ENCODE results near the gene CEP57. TPM values are rescaled to one million over a fixed set of nuclear protein-coding genes. Genes with fewer than 3 reads are reported as not detected.

CEP57 gene
- polyA plus RNA-seq, 3 donors: 13.1 to 24.9 (median 14.9) TPM

DNA sequence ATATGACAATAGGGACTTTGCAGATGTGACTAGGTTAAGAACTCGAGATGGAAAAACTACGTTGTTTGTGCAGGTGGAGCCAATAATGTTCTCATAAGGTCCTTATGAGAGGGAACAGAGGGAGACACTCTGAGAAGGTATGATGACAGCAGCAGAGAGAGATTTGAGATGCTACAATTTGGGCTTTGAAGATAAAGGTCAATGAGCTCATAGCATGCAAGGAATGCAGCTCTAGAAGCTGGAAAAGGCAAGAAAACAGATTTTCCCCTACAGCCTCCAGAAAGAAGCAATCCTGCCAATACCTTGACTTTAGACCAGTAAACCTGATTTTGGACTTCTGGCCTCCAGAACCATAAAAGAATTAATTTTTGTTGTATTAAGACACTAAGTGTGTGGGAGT lies 21.8 kb upstream of the CEP57 start:
- TF ChIP-seq, protein P1, sequence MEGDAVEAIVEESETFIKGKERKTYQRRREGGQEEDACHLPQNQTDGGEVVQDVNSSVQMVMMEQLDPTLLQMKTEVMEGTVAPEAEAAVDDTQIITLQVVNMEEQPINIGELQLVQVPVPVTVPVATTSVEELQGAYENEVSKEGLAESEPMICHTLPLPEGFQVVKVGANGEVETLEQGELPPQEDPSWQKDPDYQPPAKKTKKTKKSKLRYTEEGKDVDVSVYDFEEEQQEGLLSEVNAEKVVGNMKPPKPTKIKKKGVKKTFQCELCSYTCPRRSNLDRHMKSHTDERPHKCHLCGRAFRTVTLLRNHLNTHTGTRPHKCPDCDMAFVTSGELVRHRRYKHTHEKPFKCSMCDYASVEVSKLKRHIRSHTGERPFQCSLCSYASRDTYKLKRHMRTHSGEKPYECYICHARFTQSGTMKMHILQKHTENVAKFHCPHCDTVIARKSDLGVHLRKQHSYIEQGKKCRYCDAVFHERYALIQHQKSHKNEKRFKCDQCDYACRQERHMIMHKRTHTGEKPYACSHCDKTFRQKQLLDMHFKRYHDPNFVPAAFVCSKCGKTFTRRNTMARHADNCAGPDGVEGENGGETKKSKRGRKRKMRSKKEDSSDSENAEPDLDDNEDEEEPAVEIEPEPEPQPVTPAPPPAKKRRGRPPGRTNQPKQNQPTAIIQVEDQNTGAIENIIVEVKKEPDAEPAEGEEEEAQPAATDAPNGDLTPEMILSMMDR (IDR thresholded peaks at IDR 0.05): no peak
- 100% methylated on average over 2 of the region's 2 CpGs for WGBS (ENCODE audit: insufficient coverage)

DNA sequence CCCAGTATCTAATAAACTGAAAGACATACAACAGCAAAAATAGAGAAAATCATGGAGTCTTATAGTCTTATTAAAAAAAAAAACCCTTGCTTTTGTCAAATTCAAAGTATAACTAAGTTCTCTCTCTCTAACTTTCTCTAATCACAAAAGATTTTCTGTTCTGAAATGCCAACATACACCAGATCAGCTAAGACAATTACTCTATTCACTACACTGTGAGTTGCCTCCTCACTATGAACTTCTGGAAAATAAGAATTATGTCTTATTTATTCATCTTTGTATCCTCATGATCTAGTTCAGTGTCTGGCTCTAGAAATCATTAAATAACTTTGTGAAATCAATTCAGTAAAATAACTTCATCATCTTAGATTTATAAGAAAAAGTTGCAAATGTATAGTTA lies 13.4 kb upstream of the CEP57 start:
- H3K36me3 ChIP-seq (replicated peaks in 1 of 2; ENCODE audit: control insufficient read depth in 1 of 2, insufficient read depth in 2 of 2, low read length in 2 of 2): peaks cover 97% of the 10 kb centered on the region in 2 donors
- H3K4me3 ChIP-seq (replicated peaks in 1 of 3; ENCODE audit: low read depth in 2 of 3, low read length in 3 of 3): no peak overlapping the region
- no peaks in the 10 kb centered on the region for H4K20me1 ChIP-seq (ENCODE audit: insufficient read depth, low read length)
- no peak overlapping the region for H3K4me3 Mint-ChIP-seq
- H3K27ac Mint-ChIP-seq: no peak overlapping the region
- peaks cover 79 to 83% of the 10 kb centered on the region in 2 donors for H3K36me3 Mint-ChIP-seq
- H3K79me2 ChIP-seq (ENCODE audit: insufficient read depth, low read length): peaks cover 5% of the 10 kb centered on the region
- no peaks in the 10 kb centered on the region for H3K9me3 Mint-ChIP-seq
- no peaks in the 10 kb centered on the region for H3K4me1 ChIP-seq (ENCODE audit: control insufficient read depth in 1 of 2, insufficient read depth in 2 of 2, low read length in 2 of 2)
- H3K9ac ChIP-seq (ENCODE audit: insufficient read depth, low read length, poor library complexity, severe bottlenecking): no peak overlapping the region
- H2AFZ ChIP-seq (ENCODE audit: insufficient read depth, low read depth, low read length, poor library complexity, severe bottlenecking): no peak overlapping the region
- TF ChIP-seq, protein P1 (IDR thresholded peaks at IDR 0.05): no peak
- no peaks in the 10 kb centered on the region for H3K9me3 ChIP-seq (replicated peaks in 1 of 2; ENCODE audit: control insufficient read depth in 1 of 2, insufficient read depth in 1 of 2, low read length in 2 of 2)
- DNase-seq: no peak
- H3K27me3 ChIP-seq (ENCODE audit: control insufficient read depth in 2 of 2, insufficient read depth in 2 of 2, low read length in 2 of 2): no peaks in the 10 kb centered on the region
- H3K4me2 ChIP-seq (replicated peaks; ENCODE audit: extremely low read depth, low read length, poor library complexity, severe bottlenecking): no peak overlapping the region
- H3K27me3 Mint-ChIP-seq (ENCODE audit: low read depth in 3 of 3): no peaks in the 10 kb centered on the region
- intact Hi-C loops (cut with micrococcal nuclease): no loop called here
- no peak overlapping the region for H3K27ac ChIP-seq (ENCODE audit: low read depth in 1 of 2, low read length in 2 of 2)
- no peaks in the 10 kb centered on the region for H3K4me1 Mint-ChIP-seq

More for the DNA sequence above, 21.8 kb upstream of the CEP57 start:
- Mint-ChIP-seq H3K9me3 (no peaks in the 10 kb centered on the region), H3K27me3 (ENCODE audit: low read depth in 3 of 3) (no peaks in the 10 kb centered on the region), H3K4me3 (no peak overlapping the region), H3K4me1 (peaks cover 17% of the 10 kb centered on the region), H3K36me3 (peaks cover 23 to 35% of the 10 kb centered on the region in 2 donors), H3K27ac (no peak overlapping the region)
- Histone ChIP-seq H3K27me3 (ENCODE audit: control insufficient read depth in 2 of 2, insufficient read depth in 2 of 2, low read length in 2 of 2) (no peaks in the 10 kb centered on the region), H3K9me3 (replicated peaks in 1 of 2; ENCODE audit: control insufficient read depth in 1 of 2, insufficient read depth in 1 of 2, low read length in 2 of 2) (no peaks in the 10 kb centered on the region), H3K4me3 (replicated peaks in 1 of 3; ENCODE audit: low read depth in 2 of 3, low read length in 3 of 3) (no peak overlapping the region), H3K79me2 (ENCODE audit: insufficient read depth, low read length) (no peaks in the 10 kb centered on the region), H2AFZ (ENCODE audit: insufficient read depth, low read depth, low read length, poor library complexity, severe bottlenecking) (no peak overlapping the region), H3K4me1 (ENCODE audit: control insufficient read depth in 1 of 2, insufficient read depth in 2 of 2, low read length in 2 of 2) (peaks cover 16 to 19% of the 10 kb centered on the region in 2 donors), H3K27ac (ENCODE audit: low read depth in 1 of 2, low read length in 2 of 2) (peak overlapping the region in 1 of 2 donors; percentile 43), H3K4me2 (replicated peaks; ENCODE audit: extremely low read depth, low read length, poor library complexity, severe bottlenecking) (no peak overlapping the region), H3K36me3 (replicated peaks in 1 of 2; ENCODE audit: control insufficient read depth in 1 of 2, insufficient read depth in 2 of 2, low read length in 2 of 2) (peaks cover 24 to 48% of the 10 kb centered on the region in 2 donors), H3K9ac (ENCODE audit: insufficient read depth, low read length, poor library complexity, severe bottlenecking) (no peak overlapping the region), H4K20me1 (ENCODE audit: insufficient read depth, low read length) (no peaks in the 10 kb centered on the region)
- DNase-seq: no peak
- intact Hi-C loops (cut with micrococcal nuclease): loop anchor here in 1 of 2 donors (10.0 kb wide), 2 partner anchors 684 to 1144 kb away; partner anchors contain the start of gene ENDOD1

Data from CD14-positive monocyte (primary cell).